ENCODE results near the gene TEDDM1. TPM values are rescaled to one million over a fixed set of nuclear protein-coding genes. Genes with fewer than 3 reads are reported as not detected.

The TEDDM1 gene
- total and polyA plus RNA-seq, 10 of the 15 experiments (the other 5 are each of a cell fraction or from before 2014, with no cell fraction given), result 0.11 TPM; not detected in 9

- TF ChIP-seq ZNF687 (IDR thresholded peaks at IDR 0.05), result peak; percentile 88; the same call in 1 of the 2 replicates
- TF ChIP-seq NBN (IDR thresholded peaks at IDR 0.05), result peak; percentile 62; the same call in 1 of the 2 replicates
- TF ChIP-seq BRCA1 (IDR thresholded peaks at IDR 0.05; ENCODE audit: low read depth, low read length), result no peak
- TF ChIP-seq YY1 (IDR thresholded peaks at IDR 0.05; ENCODE audit: low read depth, low read length), result peak; percentile 42
- TF ChIP-seq ZBTB4 (CRISPR knock-in tag; IDR thresholded peaks at IDR 0.05), result no peak
- peak; percentile 91 for TF ChIP-seq MEF2A (IDR thresholded peaks at IDR 0.05; ENCODE audit: insufficient read depth, low read depth, low read length)
- no peak for TF ChIP-seq MLLT1 (IDR thresholded peaks at IDR 0.05)
- TF ChIP-seq CBX3 (IDR thresholded peaks at IDR 0.05; ENCODE audit: borderline replicate concordance, low read depth), result no peak
- no peak for TF ChIP-seq ESRRA (IDR thresholded peaks at IDR 0.05; ENCODE audit: low read length)
- TF ChIP-seq NR2C1 (IDR thresholded peaks at IDR 0.05), result no peak
- peak; percentile 77 for TF ChIP-seq CREM (IDR thresholded peaks at IDR 0.05; ENCODE audit: low read depth)
- TF ChIP-seq FOS (IDR thresholded peaks at IDR 0.05; ENCODE audit: borderline replicate concordance, extremely low read depth, insufficient read length), result no peak
- no peak for TF ChIP-seq SMARCA5 (IDR thresholded peaks at IDR 0.05)
- TF ChIP-seq RCOR1 (conservative IDR thresholded peaks at IDR 0.05; ENCODE audit: low read depth, low read length), result 0 out of 2 replicates have a peak, but pooled peaks have one; percentile 83
- peak; percentile 97 for TF ChIP-seq BMI1 (IDR thresholded peaks at IDR 0.05; ENCODE audit: borderline replicate concordance)
- TF ChIP-seq POLR2AphosphoS5 (IDR thresholded peaks at IDR 0.05; ENCODE audit: low read length), result no peak
- no peak for TF ChIP-seq ZNF207 (IDR thresholded peaks at IDR 0.05; ENCODE audit: borderline replicate concordance)
- no peak for TF ChIP-seq RFX5 (IDR thresholded peaks at IDR 0.05; ENCODE audit: low read depth, low read length)
- no peak for TF ChIP-seq WRNIP1 (IDR thresholded peaks at IDR 0.05; ENCODE audit: borderline replicate concordance, low read depth, low read length)
These were observed 26.3 kb upstream of the TEDDM1 start (continued) for GRCh38 chr1:182426442-182427430.
